HG03064 (cell line): Measurements from ENCODE around the gene PEPD.
"Not testable (repeated sequence)": the region's sequence is repeated elsewhere in the genome, so short reads cannot be mapped to it uniquely, and the experiment has no call there.

Experiments
- ATAC-seq: cut with Tn5 transposase; IDR thresholded peaks from one replicate; pipeline ENCODE4 v1.9.1; 2021; ENCODE audit warnings: low read depth; ENCODE audit not compliant: unreplicated experiment

The PEPD gene

DNA sequence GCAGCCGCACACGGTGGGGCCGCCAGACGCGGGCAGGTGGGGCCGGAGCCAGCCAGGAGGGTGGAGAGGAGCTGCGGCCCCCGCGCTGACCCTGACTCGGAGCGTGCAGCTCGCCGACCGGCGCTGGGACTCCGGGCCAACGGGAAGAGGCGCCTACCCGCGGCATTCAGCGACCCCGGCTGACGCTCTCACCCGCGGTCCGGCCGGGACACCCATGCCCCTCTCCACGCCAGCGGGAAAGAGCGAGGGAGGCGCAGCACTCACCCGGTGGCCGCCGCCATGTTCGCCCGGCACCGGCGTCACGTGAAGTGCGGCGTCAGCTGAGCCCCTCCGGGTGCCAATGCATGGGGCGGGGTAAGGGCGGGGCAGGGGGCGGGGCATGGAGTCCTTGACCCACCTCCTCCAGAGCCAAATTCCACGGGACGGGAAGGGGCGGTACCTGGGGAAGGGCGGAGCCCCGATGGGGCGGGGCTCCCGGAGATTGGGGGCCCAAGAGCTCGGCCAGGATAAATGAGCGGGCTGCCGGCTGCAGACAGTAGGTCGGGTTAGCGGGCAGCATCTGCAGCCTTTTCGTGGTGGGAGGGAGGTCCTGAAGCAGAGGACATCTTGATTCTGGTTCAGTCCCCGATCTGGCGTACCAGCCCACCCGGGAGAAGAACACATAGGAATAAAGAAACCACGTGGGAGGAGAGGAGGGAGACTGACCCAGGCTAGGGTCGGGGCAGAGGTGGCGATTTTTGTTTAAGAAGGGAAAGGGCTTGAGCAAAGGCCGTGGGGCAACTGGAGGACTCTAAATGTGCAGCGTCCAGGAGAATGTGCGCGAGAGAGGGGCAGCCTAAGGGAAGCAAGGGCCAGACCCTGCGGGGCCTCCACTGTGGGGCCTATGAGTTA lies at the start of gene PEPD:
PEPD (minus strand) TSS at position 312 of the 891 bp plus-strand sequence; CDS start at position 281, 31 bp downstream.
- ATAC-seq: peak; percentile 81

DNA sequence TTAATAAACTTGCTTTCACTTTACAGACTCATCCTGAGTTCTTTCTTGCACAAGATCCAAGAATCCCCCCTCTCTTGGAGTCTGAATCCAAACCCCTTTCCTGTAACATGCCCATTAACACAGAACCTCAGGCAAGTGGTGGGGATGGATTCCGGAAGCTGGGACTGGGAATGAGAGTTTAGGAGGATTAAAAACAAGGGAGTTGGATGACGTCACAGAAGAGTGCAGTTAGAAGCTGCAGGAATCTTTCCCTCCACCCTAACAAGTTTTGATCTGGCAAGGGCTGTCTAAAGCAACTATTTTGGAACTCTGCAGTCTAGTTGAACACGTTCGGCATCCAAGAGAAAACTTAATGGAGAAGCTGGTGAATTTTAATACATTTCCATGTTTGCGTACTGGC lies 48.2 kb upstream of the PEPD start:
- ATAC-seq: no peak

DNA sequence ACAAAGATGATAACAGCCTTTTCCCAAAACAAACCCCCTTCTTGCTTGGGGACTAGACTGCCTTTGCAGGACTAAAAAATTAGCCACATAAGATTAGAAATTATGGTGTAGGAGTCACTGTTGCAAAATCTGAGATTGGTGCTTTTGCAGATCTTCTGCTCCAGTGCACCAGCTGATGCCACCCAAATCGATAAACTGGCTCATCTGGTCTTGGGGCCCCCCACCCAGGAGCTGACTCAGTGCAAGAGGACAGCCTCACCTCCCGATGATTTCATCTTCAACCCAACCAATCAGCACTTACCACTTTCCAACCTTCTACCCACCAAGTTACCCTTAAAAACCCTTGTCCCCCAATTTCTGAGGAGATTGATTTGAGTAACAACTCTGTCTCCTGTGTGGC lies 47.1 kb upstream of the PEPD start:
- ATAC-seq: no peak

DNA sequence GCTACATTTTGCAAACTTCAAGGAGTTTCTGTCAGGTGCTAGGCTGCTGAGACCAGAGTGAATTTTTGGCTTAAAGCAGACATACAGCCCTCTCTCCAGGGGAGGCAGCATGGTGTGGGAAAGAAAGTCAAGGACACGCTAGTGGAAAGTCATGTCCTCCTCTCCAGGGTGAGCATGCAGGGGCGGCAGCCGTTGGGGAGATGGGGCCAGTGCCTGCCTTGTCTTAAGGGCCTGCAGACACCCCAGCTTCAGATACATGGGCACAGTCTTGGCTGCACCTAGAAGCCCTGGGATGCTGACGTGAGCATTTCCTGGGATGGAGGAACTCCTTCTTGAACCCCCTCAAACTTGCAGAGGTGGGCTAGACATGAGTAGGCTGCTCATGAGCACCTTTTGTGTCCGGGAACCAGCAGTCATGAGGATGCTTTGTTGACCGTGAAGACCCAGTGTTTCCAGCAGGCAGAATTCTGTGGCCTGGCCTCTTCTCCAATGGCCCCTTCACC lies 43.3 kb upstream of the PEPD start:
- ATAC-seq: no peak

DNA sequence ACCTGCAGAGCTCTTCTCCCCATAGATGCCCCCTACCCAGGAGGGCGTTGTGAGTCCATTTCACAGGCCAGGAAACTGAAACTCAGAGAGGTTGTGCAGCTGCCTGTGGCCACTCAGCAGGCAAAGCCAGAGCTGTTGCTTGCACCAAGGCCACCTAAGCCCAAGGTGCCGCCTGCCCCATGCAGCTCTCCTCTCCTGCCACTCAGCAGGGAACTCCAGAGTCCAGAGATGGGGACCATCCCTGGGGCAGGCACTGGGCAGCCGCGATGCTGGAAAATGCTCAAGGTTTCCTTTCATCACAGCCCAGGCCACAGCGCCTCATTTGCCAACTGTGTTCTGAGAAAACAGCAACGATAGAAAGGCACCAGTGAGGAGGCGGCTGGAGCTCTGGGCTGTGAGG lies 41.0 kb upstream of the PEPD start:
- no peak for ATAC-seq

DNA sequence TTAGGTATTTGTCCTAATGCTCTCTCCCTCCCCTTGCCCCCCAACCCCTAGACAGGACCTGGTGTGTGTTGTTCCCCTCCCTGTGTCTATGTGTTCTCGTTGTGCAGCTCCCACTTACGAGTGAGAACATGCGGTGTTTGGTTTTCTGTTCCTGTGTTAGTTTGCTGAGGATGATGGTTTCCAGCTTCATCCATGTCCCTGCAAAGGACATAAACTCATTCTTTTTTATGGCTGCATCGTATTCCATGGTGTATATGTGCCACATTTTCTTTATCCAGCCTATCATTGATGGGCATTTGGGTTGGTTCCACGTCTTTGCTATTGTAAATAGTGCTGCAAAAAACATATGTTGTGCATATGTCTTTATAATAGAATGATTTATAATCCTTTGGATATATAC lies 40.1 kb upstream of the PEPD start:
- ATAC-seq: not testable (repeated sequence)

DNA sequence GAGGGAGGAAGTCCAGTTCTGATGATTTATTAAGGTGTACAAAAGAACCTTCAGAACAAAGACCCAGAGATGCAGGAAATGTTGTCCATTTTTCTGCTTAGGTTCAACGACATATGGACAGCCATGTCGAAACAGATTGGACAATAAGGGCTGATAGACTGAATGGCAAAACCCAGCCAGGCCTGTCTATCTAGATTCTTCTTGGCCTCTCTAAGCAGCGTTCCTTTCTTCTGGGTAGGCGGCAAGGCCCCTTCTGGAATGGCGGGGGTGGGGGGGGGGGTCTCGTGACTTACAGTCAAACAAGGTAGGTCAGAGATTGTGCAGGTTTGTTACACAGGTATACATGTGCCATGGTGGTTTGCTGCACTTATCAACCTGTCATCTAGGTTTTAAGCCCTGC lies 39.7 kb upstream of the PEPD start:
- no peak for ATAC-seq

DNA sequence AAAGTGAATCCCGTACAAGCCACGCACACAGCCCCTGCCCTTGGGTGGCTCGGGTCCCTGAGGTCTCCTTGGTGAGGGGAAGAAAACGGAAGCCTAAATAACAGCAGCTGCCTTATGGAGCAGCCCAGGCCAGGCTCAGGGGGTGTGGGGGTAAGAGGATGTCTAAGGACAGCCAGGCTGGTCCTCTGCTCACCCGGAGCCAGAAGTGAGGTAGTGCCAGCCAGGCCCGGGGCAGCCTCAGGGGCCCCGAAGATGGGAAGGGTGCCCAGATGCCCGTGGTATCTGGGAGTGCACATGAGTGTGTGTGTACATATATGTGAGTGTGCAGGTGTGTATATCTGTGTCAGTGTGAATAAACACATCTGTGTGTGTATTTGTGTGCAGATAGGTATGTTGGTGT lies 38.4 kb upstream of the PEPD start:
- ATAC-seq: no peak

DNA sequence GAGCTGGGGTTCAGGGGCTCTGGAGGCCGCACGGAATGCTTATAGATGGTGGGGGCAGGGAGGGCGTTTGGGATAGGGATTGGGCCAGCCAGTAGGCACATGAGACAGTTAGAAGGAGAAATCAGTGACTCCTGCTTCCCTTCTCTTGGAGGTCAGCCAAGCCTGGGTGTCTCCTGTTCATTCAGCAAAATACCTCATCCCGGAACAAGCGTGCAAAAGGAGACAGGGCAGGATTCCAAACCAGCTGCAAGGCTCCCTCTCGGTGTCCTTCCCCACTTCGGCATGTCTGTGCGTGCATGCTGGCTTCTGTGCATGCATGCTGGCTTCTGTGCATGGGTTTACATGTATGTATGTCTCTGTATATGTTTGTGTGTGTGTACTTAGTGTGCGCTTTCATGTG lies 37.3 kb upstream of the PEPD start:
- ATAC-seq: no peak

DNA sequence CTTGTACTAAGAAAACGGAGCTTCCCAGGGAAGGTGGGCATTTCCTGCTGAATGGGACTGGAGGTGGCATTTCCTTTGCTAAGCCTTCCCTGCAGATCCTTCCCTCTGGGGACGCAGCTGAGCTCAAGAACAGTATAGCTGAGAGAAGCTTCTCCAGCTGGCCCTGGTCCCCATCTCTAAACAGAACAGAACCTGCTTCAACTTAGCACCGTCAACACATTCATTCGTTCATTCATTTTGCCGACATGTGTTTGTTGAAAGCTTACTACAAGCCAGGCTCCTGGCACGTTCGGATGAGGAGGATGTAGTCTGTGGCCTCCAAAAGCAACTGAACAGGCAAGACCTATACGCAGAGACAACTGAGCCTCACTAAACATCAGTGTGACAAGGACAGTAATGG lies 36.6 kb upstream of the PEPD start:
- no peak for ATAC-seq

DNA sequence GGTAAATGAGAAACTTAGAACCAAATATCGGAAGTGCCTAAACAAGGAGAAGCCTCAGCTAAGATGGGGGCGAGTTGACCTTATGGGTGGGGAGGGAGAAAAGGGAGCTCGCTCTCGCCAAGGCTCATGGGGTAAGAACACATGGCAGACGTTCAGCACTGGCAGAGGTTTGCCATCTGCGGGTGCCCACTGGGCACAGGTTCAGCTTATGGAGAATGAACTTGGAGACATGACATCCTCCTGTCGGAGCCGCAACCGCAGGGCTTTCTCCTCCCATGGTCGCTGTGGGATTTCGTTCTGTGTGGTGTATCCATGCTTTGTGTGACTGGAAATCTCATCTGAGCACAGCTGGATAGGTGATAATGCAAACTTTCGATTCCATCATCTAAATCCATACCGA lies 36.1 kb upstream of the PEPD start:
- ATAC-seq: no peak

DNA sequence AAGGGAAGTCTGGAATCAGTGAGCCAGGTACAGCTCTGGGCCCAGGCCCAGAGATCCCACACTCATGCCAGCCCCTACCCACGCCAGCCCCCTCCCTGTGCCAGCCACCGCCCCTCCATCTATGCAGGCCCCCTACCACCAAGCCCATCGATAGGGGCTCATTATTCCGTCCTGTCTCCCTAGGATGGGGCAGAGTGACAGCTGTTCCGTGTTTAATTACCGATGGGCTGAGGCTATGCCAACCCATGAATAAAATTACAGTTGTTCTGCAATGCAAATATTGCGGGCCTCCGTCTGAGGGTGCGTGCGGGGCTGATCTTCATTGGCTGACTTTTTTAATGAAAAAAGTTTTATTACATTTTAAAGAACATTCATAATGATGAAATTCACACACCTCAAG lies 35.6 kb upstream of the PEPD start:
- ATAC-seq: no peak

DNA sequence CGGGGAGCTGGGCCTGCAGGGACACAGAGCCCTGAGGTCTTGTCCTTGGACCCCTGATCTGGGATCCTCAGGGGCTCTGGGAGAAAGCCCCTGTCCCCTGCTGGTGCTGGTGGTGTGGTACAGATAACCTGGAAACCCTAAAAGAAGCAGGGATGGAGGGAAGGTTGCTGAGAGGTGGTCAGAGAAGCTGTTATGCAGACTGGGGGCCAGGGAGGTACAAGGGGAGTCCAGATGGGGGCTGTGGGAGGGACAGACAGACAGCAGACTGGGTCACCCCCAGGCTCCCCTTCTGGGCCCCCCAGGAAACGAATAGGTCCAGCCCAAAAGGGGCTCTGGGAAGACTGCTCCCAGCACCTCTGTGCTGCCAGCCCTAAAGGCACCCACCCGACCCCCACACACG lies 34.7 kb upstream of the PEPD start:
- no peak for ATAC-seq

DNA sequence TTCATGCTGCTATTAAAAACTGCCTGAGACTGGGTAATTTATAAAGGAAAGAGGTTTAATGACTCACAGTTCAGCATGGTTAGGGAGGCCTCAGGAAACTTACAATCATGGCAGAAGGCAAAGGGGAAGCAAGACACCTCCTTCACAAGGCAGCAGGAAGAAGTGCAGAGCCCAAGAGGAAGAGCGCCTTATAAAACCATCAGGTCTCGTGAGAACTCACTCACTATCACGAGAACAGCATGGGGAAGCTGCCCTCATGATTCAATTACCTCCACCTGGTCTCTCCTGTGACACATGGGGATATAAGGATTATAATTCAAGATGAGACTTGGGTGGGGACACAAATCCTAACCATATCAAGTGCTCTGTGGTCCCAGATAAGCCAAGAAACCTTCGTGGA lies 34.1 kb upstream of the PEPD start:
- not testable (repeated sequence) for ATAC-seq

DNA sequence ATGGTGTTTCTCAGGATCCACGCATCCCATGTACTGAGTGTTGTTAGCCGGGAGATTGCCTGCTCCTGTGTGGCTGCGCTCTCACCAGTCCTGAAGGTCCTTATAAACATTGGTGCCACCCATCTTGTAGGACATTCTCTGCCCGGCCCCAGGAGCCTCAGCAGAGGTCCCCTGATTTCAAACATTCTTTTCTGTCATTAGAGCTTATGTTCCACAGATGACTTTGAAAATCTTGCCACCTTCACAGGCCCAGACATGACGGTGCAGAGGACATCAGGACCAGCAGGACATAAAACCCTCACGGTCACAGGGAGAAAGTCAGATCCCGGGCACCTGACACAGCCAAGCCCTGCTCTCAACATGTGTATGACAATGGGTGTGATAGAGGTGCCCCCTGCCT lies 33.2 kb upstream of the PEPD start:
- no peak for ATAC-seq

DNA sequence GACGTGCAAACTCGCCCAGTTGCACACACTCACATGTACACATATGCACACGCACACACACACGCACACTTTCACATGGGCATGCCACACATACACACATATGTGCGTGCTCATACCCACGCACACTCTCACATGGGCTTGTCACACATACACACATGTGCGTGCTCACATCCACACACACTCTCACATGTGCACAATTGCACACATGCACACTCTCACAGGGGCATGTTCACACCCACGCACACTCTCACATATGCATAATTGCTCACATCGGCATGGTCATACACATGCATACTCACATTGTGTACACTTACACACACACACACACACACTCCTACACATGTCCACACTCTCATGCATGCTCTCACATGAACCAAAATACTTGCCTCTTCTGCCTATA lies 32.8 kb upstream of the PEPD start:
- no peak for ATAC-seq

DNA sequence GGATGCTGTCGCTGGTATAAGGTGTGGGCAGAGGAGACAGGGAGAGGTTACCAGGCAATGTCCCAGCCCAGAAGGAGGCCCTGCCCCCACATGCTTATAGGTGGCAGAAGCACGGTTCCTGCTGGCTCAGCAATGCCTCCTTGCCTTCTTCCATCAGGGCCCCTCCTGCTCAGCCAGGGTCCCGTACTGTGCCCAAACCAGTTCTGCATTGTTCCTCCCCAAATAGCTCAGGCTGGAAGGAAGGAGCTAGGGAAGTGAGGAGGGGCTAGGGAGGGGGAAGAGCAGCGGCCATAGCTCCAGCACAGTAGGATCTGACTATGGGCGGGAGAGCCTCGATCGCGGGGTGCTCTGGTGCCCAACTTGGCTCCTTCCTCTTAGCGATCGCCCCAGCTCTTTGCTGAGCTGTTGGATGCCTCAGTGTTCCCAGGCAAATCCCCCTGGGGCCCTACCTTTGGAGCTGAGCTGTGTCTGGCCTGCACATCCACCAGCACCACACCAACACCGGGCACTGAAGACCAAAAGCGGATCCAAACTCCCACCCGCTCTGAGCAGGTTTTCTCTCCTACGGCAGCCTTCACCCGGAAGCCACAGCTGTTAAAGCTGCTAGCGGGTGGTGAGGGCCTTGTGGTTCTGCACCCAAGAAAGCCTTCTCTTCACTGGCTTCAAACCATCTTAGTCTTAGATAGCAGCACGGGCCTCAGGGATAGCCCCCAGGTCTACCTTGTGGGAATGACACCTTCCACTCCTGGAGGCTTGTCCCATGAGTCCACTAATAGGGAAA lies 32.1 kb upstream of the PEPD start:
- ATAC-seq: no peak

DNA sequence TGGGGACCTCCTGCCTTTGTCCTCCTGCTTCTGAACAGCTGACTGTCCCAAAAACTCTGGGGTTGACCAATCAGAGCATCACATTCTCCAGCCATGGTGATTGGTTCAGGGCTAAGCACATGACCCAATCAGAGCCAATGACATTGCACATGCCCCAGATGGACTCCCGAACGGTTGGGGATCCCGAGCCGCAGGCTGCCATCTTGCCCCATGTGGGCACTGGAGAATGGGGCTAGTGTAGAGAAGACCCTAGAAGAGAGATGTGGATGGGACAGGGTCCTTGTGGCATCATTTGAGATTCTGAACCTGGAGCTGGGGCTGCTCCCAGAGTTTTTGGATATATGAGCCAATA lies 31.3 kb upstream of the PEPD start:
- ATAC-seq: no peak

DNA sequence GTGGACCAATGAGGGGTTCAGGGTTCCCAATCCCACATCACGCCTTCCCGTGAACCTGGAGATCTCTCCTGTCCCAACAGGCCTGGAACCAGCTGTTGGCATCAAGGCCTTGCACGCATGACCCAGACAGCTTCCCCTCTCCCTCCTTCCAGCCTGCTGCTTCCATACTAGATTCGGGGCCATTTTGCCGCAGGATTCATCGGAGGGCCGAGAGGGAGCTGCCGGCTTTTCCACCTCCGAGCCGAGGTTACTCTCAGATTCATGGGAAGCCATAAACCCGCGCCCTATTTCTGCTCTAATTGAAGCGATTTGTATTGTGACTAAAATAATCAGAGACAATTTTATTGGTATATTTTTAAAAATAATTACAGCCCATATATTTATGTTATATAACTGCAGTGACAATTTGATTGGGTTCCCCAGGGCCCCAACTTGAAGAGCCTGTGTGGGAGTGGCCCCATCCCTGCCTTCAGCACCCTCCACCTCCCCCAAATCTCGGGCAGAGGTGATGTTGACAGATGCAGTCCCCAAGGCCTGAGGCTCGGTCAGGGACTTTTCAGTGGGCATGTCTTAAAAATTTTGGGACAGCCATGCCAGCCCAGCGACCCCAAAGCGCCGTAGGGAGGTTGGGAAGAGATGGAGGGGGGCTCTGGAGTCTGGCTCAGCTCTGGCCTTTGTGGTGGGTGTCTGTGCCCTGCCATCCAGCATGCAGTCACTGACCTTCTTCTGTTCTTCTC lies 30.8 kb upstream of the PEPD start:
- ATAC-seq: no peak

DNA sequence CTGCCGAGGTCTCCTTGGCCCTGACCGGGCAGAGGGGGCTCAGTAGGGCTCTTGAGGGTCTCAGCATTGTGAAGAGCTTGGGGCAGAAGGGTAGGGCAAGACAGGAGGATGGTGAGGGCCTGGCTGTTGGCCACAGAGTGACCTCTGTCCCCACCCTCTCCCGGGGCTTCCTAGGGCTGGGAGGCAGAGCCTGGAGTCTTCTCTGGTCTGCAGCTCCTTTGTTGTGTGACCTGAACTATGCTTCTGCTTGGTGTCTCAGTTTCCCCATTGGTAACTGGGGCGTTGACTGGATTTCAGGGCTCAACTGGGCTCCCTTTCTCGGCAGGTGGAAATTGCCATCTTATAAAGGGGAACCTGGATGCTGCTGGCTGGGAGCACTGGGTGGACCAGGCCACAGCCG lies 30.1 kb upstream of the PEPD start:
- ATAC-seq: no peak

DNA sequence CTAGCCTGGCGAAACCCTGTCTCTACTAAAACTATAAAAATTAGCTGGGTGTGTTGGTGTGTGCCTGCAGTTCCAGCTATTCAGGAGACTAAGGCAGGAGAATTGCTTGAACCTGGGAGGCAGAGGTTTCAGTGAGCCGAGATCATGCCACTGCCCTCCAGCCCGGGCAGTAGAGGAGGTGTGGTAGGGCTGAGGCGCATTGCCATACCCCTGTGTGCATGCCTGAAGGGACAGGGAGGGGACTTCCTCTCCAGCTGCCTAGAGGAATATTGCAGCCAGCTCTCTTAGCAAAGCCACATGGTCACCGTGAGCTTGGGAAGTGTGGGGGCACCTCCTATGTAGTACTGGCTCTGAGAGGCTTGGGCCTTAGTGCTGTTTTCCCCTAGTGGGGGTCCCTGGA lies 29.2 kb upstream of the PEPD start:
- no peak for ATAC-seq
